D341Med (cell line): Measurements from ENCODE around the gene FBXO42.

Experiments
- DNase-seq: peaks from one replicate; pipeline ENCODE4 v3.0.0; 2012; ENCODE audit warnings: low spot score

Gene FBXO42

DNA sequence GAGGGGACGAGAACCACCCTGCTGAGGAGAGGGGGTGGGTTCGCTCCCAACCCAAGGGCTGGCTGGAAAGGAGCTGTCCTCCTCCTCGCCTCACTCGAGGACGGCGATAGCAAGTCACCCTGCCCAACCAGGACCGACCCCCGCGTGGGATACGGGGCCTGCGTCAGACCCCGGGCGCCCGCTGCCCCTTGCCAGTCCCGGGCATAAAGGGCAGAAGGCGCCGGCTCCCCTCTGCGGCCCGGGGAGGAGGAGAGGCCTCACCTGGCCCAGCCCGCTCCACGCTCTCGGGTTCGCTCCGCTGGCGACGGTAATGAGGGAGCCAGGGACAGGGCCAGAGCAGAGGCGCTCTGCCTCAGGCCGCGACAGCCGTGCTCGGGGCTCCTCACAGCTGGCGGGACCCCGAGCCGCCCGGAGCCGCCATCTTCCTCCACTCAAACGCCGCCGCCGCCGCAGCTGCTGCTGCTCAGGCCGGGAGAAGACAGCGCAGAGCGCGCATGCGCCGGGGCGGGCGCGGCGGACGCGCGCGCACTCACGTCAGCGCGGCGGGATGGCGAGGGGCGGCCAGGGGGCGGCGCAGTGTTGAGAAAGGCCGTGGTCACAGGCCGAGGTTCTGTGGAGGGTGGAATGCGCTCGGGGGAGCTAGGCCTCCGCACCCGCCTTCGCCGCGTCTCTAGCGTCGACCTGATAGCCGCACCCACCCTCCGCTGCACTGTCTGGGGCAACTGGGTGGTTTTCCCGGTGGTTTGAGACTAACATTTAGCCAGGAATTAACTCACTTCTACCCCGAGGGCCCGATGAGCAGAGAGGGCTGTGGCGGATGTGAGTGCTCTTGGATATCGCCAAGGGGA lies at the start of gene FBXO42:
Gene FBXO42 (minus strand): TSS at position 487 of the 848 bp plus-strand sequence. CDS start 37,062 bp downstream, outside the sequence.
- peak; percentile 97 for DNase-seq

GRCh38 chr1:16398371-16398953 lies 46.2 kb upstream of the FBXO42 start:
- DNase-seq, result no peak

DNA sequence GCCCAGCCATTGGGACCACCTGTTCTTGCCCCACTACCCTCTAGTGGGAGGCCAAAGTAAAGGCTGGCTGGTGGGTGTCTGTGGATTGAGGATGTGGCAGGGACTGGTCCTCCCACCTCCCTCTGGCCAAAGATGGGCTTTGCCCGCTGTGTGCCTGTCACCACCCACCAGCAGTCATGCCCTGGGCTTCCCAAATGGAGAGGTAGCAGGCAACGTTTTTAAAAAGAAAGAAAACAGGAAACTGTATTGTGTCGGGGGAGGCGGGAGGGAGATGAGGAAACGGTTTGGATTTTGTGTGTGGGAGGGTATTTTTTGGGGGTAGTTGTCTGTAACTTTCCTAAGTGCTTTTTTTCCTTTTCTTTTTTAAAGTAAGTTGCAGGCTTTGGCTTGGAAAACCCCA lies 44.8 kb upstream of the FBXO42 start:
- DNase-seq, result no peak

- DNase-seq, result no peak
Observed at GRCh38 chr1:16396591-16396990, 44.3 kb upstream of the FBXO42 start.

GRCh38 chr1:16394977-16395376 lies 42.7 kb upstream of the FBXO42 start:
- no peak for DNase-seq

DNA sequence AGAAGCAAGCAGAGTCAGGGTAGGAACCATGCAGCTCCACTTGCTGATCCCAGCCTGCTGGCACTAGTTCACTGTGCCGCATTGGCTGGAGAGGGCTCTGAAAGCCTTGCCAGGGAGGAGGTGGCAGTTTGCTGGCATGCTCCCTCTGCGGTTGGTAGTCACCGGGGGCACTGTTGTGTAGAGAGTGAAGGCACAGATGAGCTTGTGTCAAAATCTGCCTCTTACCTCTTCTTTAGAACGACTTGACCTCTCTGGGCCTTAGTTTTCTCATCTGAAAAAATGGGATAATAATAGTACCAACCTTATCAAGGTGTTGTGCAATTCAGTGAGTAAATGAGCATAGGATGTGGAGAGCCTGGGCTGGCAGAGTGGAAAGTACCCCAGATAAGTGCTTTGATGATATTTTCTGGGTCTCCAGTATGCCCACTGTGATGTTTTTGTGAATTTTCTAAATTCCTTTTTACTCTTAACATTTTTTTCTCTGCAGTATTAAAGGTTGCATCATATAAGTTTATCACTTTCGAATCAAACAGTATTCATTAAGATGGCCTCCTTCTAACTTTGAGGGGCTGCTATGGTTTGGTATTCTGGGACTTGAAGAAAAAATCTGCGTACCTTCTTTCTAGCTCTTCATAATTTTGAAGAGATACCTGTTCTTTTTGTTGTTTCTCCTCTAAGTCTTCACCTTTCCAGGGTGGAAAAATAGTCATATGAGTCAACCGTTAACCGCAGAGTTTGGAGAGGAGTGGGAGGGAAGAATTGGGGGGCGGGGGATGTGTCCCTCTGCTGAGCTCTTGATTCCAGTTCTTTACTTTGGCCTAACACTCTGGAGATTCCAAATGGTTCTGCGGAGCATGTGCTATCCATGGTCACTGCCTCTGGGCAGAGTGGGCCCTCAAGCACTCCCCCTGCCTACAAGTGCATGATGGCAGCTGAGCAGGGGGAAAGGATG lies 41.6 kb upstream of the FBXO42 start:
- DNase-seq, result no peak

DNA sequence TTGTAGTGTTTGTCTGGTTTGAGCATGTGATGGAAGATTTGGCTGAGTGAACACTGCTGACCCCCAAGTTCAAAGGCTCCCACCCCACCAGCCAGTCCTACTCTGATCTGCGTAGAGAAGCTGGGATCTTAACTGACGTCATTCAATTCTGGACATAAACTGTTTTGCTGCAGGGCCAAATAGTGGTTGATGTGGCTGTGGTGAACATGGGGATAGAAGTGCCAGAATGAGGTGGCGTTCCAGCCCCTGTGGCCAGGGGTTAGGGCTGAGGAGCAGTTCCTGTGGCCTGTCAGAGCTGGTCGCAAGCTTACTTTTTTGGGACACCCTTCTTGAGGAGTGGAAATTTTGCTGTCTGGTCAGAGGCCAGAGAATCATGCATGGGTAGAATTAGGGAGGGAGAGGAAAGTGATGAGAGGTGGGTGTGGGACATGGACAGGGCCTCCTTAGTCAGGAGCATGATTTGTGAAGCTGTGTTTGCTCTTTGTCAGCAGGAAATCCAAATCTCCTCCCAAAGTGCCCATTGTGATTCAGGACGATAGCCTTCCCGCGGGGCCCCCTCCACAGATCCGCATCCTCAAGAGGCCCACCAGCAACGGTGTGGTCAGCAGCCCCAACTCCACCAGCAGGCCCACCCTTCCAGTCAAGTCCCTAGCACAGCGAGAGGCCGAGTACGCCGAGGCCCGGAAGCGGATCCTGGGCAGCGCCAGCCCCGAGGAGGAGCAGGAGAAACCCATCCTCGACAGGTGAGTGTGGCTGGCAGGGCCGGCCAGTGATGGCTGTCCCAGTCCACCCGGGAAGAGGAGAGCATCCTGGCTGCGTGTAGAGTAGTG lies 40.7 kb upstream of the FBXO42 start:
- no peak for DNase-seq

- DNase-seq, result no peak
Observed at GRCh38 chr1:16391411-16391810, 39.1 kb upstream of the FBXO42 start.

GRCh38 chr1:16387201-16388188 lies 35.2 kb upstream of the FBXO42 start:
- no peak for DNase-seq

- no peak for DNase-seq
Observed at GRCh38 chr1:16386454-16387113, 34.3 kb upstream of the FBXO42 start.

DNA sequence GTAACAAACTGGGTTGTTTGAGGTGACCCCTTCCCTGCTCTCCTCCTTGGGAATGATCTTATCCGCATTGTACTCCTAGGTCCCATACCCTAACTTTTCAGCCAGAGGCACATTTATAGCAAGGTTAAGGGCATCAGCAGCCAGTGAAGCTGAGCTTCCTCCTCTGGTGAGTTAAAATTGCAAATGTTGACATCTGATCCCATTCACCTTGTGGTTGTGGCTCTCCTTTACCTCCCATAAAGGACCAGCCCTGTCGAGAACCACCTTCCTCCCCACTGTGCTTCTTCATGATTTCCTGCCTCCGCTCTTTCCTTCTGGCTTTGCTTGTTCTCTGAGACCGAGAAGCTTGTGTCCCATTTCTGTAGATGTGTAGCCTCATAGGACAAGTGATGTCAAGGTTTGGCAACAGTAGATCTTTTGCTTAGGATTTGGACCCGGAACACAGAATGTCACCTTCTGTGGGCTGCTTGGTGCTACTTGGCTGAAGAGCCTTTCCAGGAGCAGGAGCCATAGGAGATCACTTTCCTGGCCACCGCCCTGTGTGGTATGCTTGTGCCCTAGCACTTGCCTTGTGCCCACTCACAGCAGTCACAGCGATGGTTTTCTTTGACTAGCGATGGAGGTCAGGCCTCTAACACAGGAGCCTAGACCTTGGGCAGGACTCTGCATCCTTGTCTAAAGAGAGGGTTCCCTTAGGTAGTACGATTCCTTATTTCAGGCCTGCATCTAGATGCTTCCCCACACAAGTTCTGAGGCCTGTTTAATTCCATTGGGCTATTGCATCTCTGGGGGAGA lies 33.6 kb upstream of the FBXO42 start:
- no peak for DNase-seq

DNA sequence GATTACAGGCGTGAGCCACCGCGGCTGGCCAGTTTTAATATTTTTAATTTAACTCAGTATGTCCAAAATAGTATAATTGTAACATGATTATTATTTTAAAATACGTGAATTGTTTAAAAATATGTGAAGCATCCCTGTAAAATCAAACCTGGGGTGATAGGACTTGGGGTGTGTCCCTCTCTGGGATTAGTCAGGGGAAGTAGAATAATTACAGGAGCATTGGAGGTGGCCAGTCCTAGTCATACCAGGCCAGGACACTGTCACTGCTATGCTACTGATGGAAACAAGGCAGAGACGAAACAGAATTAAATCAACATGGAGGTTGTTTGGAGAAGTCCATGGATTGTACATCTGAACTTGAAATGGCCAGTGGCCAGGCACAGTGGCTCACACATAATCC lies 31.6 kb upstream of the FBXO42 start:
- no peak for DNase-seq

DNA sequence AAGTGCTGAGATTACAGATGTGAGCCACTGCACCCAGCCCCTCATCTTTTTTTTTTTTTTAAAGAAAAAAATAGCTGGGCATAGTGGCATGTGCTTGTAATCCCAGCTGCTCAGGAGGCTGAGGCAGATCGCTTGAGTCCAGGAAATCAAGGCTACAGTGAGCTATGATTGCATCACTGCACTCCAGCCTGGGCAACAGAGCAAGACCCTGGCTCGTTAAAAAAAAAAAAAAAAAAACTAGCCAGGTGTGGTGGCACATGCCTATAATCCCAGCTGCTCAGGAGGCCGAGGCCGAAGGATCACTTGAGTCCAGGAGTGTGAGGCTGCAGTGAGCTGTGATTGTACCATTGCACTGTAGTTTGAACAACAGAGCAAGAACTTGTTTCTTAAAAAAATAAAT lies 28.6 kb upstream of the FBXO42 start:
- no peak for DNase-seq

GRCh38 chr1:16378443-16378842 lies 26.2 kb upstream of the FBXO42 start:
- no peak for DNase-seq

DNA sequence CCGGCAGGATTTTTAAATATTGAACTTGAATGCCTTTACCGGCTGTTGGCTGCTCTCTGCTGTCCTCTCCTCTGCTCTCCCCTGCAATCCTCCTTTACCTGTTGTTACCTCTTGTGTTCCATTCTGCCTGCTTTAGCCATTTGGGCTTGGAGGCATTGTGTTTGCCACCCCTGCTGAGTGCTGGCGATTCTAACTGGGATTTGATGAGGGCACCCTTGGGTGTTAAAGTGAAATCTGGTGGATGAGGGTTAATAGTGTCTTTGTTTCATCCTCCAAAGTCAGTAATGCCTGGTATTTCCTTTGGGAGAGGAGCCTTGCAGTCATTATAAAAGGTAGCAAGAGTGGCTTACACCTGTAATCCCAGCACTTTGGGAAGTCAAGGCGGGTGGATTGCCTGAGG lies 24.7 kb upstream of the FBXO42 start:
- DNase-seq, result no peak

- no peak for DNase-seq
Observed at GRCh38 chr1:16375521-16376340, 23.5 kb upstream of the FBXO42 start.

DNA sequence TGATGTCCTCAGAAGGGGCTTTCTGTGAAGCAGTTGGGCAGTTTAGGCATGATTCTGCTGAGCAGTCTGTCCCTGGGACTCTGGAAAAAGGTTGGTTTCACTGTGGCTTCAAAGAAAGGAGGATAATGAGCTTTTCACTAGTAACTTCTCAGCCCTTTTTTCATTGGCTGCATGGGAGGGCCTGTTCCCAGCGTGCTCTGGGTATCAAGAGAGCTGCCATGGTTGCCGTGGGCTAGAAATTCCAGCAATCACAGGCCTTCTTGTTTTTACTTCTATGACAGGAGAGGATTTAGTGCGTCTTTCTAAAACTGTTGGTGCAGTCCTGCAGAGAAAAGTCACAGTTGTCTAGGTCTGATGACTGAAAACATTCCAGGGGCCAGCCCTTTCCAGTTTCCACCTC lies 22.0 kb upstream of the FBXO42 start:
- DNase-seq, result no peak
